Measurements from ENCODE around the gene GSG1. TPM values are rescaled to one million over a fixed set of nuclear protein-coding genes. Genes with fewer than 3 reads are reported as not detected.
"Not testable (repeated sequence)": the region's sequence is repeated elsewhere in the genome, so short reads cannot be mapped to it uniquely, and the experiment has no call there.

Gene GSG1
- total RNA-seq, 1 experiment from 2014 or later: 2.6 TPM

DNA sequence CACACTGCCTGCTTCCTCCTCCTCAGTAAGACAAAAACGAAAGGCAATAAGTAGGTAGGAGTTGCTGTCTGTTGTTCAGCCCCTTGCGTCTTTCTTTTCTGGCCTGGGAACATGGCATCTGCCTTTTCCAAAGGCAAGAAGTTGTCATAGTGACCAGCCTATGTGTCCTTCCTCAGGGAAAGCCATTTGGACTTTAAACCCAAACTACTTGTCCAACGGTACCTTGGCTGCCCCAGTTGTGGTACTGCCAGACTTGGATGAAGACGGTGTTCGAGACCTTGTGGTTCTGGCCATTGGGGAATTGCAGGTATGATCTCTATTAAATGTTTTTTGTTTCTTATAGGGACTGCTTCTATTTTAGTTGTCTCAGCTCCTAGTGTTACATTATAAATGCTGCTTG lies 40.8 kb downstream of the GSG1 start:
- DNase-seq (ENCODE audit: low spot score): no peak

DNA sequence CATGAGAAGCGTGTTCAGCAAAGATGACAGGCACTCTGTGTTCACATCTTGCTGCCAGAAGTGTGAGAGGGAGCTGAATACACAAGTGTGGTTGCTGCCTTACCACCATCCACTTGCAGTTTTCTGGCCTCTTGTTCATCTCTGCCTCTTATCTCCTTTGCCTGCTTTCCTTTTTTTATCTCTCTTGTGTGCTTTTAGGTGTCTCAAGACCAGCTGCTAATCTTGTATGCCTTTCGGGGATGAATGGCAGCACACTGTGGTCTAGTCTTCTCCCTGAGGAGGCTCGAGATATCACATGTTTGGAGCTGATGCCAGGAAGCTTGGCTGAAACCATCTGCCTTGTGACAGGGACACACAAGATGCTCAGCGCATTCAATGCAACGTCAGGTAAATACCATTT lies 42.1 kb downstream of the GSG1 start:
- DNase-seq (ENCODE audit: low spot score): no peak

DNA sequence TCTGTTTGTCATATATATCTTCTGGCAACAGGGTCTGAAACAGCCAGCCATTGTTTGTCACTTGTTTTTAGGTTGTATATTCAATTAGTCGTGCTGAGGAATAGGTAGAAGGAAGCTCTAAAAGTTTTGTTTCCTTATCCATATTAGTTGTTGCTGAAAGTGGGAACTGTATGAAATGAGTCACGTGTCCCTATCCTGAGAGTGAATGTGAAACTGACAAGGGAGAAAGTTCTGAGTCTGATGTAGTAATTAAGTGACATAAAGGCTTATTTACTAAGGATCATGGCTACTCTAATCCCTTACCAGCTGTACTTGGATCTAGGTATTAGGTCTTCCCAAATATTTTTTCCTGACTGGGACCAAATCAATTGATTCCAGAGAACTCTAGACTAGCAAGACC lies 42.9 kb downstream of the GSG1 start:
- no peak for DNase-seq (ENCODE audit: low spot score)

DNA sequence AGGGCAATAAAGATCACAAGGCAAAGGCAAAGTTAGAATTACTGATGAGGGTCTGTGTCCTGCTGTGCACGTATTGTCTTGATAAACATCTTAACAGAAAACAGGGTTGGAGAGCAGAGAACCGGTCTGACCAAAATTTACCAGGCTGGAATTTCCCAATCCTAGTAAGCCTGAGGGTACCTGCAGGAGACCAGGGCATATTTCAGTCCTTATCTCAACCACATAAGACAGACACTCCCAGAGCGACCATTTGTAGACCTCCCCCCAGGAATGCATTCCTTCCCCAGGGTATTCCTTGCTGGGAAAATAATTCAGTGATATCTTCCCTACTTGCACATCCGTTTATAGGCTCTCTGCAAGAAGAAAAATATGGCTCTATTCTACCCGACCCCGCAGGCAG lies 49.9 kb downstream of the GSG1 start:
- not testable (repeated sequence) for DNase-seq (ENCODE audit: low spot score)

DNA sequence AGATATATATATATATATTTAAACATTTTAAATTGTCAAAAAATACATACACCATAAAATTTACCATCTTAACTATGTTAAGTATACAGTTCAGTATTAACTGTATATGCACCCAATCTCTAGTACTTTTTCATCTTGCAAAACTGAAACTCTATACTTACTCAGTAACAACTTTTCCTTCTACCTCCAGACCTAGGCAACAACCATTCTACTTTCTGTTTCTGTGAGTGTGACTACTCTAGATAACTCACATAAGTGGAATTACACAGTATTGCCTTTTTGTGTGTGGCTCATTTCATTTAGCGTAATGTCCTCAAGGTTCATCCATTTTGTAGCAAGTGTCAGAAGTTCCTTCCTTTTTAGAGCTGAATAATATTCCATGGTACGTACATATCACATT lies 51.0 kb downstream of the GSG1 start:
- DNase-seq (ENCODE audit: low spot score): no peak

DNA sequence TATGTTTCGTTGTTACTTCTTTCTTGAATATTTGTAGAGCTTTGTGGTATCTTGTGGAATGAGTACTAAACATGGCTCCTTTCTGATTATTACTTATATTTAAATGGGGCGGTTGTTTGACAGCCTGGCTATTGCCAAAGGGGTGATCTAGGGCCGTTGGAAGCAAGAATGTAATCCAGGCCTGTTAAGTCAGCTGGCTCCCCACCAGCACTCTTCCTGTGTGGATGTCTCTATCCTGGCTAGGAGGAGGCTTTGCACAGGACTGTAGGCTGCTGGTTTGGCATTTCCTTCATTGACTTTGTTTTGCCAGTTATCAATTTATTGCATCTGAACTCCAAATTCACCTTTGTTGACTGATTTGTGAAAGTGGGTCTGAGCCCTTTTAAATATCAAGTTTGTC lies 53.7 kb downstream of the GSG1 start:
- DNase-seq (ENCODE audit: low spot score): no peak

DNA sequence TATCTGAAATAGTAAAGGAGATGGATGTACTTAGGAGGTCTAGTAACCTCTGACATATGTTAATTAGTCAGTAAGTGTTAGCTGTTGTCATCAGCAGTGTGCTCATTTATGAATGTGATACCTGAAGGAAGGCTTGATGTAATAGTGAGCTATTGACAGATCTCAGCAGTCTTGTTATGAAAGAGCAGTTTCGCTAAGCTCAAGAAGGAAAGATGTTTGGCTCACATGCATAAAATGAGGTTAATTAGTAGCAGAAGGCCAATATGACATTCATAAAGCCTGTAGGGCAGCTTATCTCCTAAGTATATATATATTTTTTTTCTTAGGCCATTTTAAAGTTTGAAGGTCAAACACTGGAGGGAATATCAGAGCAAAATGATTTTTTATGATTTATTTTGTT lies 56.5 kb downstream of the GSG1 start:
- DNase-seq (ENCODE audit: low spot score): no peak

DNA sequence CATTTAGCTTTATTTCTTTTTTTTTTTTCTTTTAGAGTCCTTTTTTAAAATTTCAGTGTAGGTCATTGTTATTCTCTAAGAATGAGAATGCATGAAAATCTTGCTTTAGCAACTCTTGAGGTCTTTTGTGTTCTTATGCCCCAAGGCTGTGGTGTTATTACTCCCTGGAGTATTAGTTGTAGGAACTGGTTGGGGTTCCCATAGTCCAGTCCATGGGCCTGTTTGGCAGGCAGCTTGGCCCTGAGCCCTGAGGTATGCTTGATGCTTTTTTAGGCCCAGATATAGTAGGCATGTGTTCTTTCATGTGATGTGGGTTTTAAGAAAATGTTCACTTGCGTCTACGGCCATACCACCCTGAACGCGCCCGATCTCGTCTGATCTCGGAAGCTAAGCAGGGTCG lies 57.7 kb downstream of the GSG1 start:
- DNase-seq (ENCODE audit: low spot score): no peak

DNA sequence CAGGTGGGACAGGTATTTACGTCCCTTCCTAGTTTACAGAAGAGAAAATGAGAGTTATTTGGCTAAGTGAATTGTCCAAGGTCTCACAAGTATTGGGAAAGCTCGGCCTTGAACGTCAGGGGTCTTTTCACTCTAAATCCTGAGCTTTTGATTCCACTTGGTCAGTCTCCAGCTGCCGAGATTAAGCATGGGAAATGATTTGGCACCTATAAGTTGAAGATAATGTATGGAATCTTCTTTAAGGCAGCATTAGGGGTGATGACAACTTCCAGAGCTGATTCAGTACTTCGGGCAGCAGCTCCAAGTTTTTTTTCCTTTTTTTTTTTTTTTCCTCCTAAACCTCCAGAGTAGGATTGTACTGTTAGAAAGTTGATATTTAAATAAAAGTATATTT lies 58.6 kb downstream of the GSG1 start:
- DNase-seq (ENCODE audit: low spot score): no peak

DNA sequence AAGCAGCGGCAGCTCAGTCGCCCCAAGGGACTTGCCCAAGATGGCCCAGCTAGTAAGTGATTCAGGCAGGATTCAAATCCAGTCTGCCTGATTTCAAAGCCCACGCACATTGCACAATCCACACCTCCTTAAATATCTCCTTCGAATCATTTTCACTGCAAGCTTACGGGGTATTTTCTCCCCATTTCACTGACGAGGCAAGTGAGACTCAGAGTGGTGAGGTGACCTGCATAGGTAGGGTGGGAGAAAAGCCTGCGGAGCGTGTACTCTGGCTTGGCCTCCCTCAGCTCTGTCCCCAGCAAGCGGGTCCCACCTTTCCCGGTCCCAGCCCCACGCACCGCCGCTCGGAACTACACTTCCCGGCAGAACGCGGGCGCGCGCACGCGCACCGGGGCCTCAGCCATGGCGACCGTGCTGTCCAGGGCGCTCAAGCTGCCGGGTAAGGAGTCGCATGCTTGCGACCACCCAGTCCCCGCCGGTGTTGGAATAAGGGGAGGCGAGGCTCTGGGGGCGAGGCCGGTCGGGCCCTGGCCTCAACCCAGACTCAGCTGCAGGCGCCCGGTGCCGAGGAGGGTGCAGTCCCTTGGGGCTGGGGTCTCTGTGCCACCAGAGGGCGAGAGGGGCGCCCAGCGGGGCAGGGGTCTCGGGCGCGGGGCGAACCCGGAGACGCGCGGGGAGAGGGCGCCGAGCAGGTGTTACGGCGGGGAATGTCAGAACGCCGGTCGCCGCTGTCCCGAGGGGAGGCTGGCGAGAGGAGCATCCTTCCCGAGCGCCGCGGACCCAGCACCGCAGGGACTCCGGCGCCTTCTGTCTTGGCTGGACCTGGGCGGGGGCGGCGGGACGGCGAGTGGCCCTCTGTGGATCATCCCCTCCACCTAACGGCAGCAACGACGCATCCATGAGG lies 59.2 kb downstream of the GSG1 start, which contains the start of gene FAM234B:
TSS of gene FAM234B (plus strand) at position 380 of the 904 bp plus-strand sequence. CDS start at position 403, 23 bp downstream.
- peak; percentile 5 for DNase-seq (ENCODE audit: low spot score)

DNA sequence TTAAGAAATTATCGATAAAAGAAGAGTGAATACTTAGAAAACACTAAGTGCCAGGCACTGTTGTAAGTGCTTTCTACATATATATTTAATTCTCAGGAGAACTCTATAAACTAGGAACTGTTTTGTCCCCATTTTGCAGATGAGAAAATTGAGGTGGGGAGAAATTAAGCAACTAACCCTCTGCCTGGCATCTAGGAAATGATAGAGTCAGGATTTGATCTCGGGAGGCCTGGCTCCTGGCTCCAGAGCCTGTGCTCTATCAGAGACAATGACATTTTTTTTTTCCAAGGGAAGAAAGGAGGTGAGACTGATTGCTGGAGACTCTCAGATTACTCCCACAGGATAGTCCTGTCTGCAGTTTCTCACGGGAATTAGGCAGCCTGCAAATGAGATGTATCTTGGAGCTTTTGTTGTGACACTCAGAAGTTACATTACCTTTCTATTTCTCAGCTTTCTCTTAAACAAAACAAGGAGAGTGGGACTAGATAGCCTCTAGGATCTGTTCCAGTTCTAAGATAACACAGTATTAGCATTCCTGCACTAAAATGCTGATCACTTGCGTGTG lies 60.7 kb downstream of the GSG1 start:
- DNase-seq (ENCODE audit: low spot score): no peak

DNA sequence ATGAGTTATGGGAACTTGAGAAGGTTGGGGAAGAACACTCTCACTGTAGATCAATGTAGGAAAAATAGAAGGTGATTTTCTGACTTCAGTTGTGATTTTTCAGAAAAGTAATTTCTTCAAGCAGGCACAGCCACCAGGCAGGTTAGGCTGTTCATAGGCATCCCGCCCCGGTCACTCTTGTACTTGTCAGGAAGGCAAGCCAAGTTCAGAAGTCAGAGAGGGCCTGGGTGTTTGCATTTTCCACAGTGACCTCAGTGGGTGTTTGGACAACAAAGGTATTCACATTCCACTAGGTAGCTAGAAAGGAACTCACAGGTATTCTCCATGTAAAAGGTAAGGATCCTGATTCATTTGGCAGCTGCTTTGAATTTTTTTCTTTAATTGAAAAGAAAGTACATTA lies 62.2 kb downstream of the GSG1 start:
- DNase-seq (ENCODE audit: low spot score): no peak

DNA sequence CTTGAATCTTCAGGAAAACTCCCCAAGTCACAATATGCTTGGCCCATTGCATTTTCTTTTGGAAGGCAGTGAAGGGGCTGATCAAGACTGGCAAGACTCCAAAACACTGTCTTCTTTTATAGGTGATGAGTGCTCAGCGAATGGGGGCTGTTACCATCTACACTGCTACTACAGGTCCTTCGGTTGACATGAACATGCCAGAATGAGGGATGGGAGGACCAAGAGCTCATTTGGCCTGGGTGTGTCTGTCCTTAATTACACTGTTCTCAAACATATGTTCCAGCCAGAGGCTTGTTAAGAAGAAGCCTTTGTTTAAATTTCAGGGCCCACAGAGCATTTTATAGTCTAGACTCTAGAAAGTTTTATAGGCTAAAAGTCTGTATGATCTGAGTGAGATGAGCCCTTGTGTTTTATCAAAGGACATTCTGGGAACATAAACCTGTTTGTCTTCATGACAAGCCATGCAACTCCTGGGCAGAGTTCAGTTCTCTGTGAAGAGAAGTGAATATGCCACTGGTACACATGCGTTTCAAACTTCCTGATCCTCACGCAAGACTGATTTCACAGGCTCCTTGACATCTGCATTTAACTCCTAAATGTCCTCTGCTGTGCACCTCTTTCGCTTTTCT lies 64.0 kb downstream of the GSG1 start:
- no peak for DNase-seq (ENCODE audit: low spot score)

DNA sequence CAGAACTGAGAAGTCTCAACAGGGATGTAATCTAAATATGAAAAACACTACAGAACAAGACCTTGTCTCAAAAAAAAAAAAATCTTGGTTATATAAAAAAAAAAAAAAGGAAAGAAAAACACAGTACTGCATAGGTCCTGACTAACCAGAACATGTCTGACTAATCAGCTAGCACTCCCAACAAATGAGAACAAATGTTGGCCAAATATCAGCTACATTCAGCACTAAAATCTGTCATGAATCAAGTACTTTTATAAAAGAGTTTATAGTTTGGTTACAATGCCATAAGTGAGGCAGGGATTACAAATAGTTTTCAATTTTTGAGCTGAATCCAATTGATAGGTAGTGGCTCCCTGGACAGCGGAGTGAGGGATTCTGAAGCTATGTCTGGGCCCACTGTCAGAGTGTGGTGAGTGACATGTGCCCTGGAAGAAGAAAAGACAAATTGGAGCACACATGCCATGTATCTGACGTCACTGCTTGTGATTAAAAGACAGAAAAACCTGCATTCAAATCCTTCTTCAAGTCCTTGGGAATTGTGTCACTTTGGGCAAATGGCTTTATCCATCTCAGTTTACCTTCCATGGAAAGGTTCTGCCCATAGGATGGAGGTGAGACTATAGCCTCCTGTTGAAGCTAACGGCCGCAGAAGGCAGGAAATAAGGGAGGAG lies 64.8 kb downstream of the GSG1 start:
- no peak for DNase-seq (ENCODE audit: low spot score)

DNA sequence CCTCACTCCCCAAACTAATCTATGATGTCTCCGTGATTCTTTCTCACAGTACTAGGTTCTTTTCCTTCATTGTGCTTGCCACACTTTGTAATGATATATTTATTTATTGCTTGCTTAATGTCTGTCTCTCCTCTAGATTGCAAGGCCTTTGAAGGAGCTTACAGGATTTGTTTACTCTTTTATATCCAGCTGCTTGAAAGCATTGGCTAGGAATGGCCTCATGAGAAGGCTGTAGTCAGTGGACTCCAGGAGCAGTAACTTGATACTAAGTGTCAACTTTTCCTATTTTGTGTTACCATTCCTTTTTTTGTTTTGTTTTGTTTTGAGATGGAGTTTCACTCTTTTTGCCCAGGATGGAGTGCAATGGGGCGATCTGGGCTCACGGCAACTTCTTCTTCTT lies 66.6 kb downstream of the GSG1 start:
- DNase-seq (ENCODE audit: low spot score): no peak

DNA sequence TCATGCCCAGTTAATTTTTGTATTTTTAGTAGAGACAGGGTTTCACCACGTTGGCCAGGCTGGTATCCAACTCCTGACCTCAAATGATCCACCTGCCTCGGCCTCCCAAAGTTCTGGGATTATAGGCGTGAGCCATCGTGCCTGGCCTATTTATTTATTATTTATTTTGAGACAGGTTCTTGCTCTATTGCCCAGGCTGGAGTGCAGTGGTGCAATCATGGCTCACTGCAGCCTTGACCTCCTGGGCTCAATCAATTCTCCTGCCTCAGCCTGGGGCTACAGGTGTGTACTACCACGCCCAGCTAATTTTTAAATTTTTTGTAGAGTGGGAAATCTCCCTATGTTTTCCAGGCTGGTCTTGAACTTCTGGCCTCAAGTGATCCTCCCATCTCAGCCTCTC lies 68.1 kb downstream of the GSG1 start:
- DNase-seq (ENCODE audit: low spot score): not testable (repeated sequence)

Other genes with a start within 250 kb of the GSG1 start
- 30.0 and 53.5 TPM in 2 replicates for gene GPRC5A, start 212.1 kb downstream of the GSG1 start, total RNA-seq (2014; rRNA removed; shearing (Covaris generic))
- gene GPRC5D, start 151.5 kb downstream of the GSG1 start, total RNA-seq (2014; rRNA removed; shearing (Covaris generic)): not detected in 2 replicates
- gene HEBP1, start 103.4 kb downstream of the GSG1 start, total RNA-seq (2014; rRNA removed; shearing (Covaris generic)): 4.3 and 7.1 TPM in 2 replicates
- gene FAM234B, start 59.3 kb downstream of the GSG1 start, total RNA-seq (2014; rRNA removed; shearing (Covaris generic)): 2.3 and 4.3 TPM in 2 replicates
- 28.7 and 41.0 TPM in 2 replicates for gene EMP1, start 93.1 kb upstream of the GSG1 start, total RNA-seq (2014; rRNA removed; shearing (Covaris generic))